Peyer's patch (tissue), 4 donors: ENCODE measurements around the gene ZMYND19. TPM values are rescaled to one million over a fixed set of nuclear protein-coding genes. Genes with fewer than 3 reads are reported as not detected.

Experiments
- DNase-seq, 3 donors: peaks; one replicate each; pipeline ENCODE4 v3.0.0-alpha.2; 2017 to 2019
- H3K27ac ChIP-seq, 4 donors: fragments of 200-600 bp; sonication (generic); one replicate each; pipeline ENCODE4 v1.5.1; 2016 to 2019
- H3K27me3 ChIP-seq, 2 donors: fragments of 200-600 bp; sonication (generic); one replicate each; pipeline ENCODE4 v1.5.1; 2019
- H3K36me3 ChIP-seq, 3 donors: fragments of 200-600 bp; sonication (generic); one replicate each; pipeline ENCODE4 v1.5.1; 2016 to 2019
- H3K4me1 ChIP-seq, 4 donors: fragments of 200-600 bp; sonication (generic); one replicate each; pipeline ENCODE4 v1.5.1; 2016 to 2019
- H3K4me3 ChIP-seq, 4 donors: fragments of 200-600 bp; sonication (generic); 1 replicate in 3 of 4; 2 replicates in 1 of 4; pipeline ENCODE4 v1.5.1; 2016 to 2019; ENCODE audit warnings: mild to moderate bottlenecking in 1 of 4
- H3K9me3 ChIP-seq, 4 donors: fragments of 200-600 bp; sonication (generic); one replicate each; pipeline ENCODE4 v1.5.1; 2016 to 2019; ENCODE audit warnings: mild to moderate bottlenecking in 1 of 4
- CTCF ChIP-seq, 6 experiments: fragments of 450-650 bp in 4 of 6; fragments of 200-600 bp in 2 of 6; sonication (generic) in 1 of 6; IDR thresholded peaks; one replicate each; pipeline ENCODE4 v1.5.1; 2017 to 2019; ENCODE audit warnings: antibody characterized with exemption in 6 of 6, mild to moderate bottlenecking in 3 of 6, moderate library complexity in 1 of 6
- POLR2A ChIP-seq, 2 donors: fragments of 450-650 bp; IDR thresholded peaks; one replicate each; pipeline ENCODE4 v1.5.1; 2017; ENCODE audit warnings: antibody characterized with exemption in 2 of 2, mild to moderate bottlenecking in 2 of 2, moderate library complexity in 2 of 2
- total RNA-seq, 4 donors: library from RNA; depleted of rRNA; stranded (reverse); fragments of >200 nt; gene quantifications; one replicate each; pipeline ENCODE4 v1.1.0, GENCODE V29; 2016

Gene ZMYND19
- total RNA-seq, 4 donors from 2014 or later: 8.8 to 16.8 (median 12.9) TPM

DNA sequence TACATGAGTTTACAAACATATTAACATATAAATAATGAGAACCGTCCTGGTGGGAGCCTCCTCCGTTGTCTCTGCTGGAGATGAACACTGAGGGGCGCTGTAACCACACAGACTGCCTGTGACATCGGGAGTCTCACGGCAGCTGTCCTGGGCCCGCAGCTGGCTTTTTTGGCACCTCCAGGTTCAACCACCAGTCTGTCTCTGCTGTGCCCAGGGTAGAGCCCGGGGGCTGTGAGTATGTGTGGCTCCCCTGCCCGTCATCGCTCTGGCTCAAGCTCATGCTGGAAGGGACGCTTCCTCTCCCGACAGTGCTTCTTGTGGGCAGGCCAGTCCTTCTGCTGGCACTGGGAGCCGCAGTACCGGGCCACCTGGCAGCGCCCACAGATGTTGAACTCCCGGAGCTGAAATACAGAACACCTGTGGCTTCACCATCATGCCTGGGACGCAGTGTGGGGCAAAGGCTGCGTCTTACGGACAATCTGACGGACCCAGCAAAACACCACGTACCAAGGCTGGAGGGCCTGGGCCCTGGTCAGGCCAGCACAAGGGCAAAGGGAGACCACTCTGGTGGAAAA, 7.9 kb downstream of the ZMYND19 start:
- H3K36me3 ChIP-seq: peaks cover 0 to 31% (median 0%) of the 10 kb centered on the region in 3 donors
- H3K27ac ChIP-seq: no peak overlapping the region
- H3K4me1 ChIP-seq: peaks cover 0 to 11% (median 6%) of the 10 kb centered on the region in 4 donors
- no peaks in the 10 kb centered on the region for H3K27me3 ChIP-seq
- no peak overlapping the region for H3K4me3 ChIP-seq
- H3K9me3 ChIP-seq: no peaks in the 10 kb centered on the region
- DNase-seq: no peak
- TF ChIP-seq POLR2A (IDR thresholded peaks at IDR 0.05): no peak
- peak in 3 of 6 experiments; percentile 36 to 43 (median 37) for TF ChIP-seq CTCF (IDR thresholded peaks at IDR 0.05)

DNA sequence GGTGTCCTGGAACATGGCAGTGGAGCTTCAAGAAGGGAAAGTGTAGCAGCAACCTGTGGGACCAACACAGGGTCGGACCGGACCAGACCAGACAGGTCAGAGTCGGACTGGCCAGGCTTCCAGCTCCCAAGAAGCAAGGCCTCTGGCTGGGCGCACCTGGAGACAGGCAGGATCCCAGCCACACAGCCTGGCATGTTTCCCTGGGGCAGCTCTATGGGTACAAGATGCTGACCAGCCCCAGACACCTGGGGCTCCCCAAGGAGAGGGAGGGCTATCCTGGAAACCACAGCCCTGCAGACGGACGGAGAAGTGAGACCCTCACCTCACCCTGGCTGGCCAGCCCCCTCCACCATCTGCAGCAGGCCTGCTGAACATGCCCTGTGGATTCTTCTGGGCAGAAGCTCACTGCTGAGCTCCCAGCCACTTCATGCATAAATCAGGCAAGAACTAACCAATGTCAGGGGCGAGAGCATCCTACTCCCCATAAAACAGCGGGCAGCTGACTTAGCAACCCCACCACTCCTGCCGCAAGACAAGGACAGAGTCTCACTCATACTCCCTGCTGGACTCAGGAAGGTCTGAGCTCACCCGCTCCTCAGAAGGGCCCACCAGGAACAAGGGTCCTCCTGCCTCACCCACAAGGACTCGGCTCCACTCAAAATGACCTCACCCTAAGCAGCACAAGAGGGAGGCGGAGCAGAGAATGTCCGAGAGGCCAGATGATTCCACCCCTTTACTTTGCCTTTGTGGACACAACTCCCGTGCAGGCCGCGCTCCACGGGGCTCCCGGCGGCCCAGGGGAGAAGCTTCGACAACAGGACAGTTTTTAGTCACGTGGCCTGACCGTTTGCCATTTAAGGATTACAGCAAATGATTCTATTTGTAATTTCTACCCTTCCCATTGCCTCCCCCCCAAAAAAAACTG, 8.7 kb downstream of the ZMYND19 start:
- H3K4me1 ChIP-seq: peaks cover 0 to 15% (median 9%) of the 10 kb centered on the region in 4 donors
- no peak for DNase-seq
- H3K27me3 ChIP-seq: no peaks in the 10 kb centered on the region
- H3K27ac ChIP-seq: no peak overlapping the region
- H3K36me3 ChIP-seq: peaks cover 0 to 24% (median 0%) of the 10 kb centered on the region in 3 donors
- no peak overlapping the region for H3K4me3 ChIP-seq
- no peaks in the 10 kb centered on the region for H3K9me3 ChIP-seq
- TF ChIP-seq CTCF (IDR thresholded peaks at IDR 0.05): no peak

GRCh38 chr9:137580954-137581322, 9.4 kb downstream of the ZMYND19 start:
- no peak overlapping the region for H3K4me3 ChIP-seq
- no peak for TF ChIP-seq POLR2A (IDR thresholded peaks at IDR 0.05)
- TF ChIP-seq CTCF (IDR thresholded peaks at IDR 0.05): no peak
- DNase-seq: no peak
- H3K27ac ChIP-seq: no peak overlapping the region
- H3K36me3 ChIP-seq: peaks cover 0 to 20% (median 0%) of the 10 kb centered on the region in 3 donors
- H3K9me3 ChIP-seq: no peaks in the 10 kb centered on the region
- peaks cover 0 to 20% (median 10%) of the 10 kb centered on the region in 4 donors for H3K4me1 ChIP-seq
- H3K27me3 ChIP-seq: no peaks in the 10 kb centered on the region

DNA sequence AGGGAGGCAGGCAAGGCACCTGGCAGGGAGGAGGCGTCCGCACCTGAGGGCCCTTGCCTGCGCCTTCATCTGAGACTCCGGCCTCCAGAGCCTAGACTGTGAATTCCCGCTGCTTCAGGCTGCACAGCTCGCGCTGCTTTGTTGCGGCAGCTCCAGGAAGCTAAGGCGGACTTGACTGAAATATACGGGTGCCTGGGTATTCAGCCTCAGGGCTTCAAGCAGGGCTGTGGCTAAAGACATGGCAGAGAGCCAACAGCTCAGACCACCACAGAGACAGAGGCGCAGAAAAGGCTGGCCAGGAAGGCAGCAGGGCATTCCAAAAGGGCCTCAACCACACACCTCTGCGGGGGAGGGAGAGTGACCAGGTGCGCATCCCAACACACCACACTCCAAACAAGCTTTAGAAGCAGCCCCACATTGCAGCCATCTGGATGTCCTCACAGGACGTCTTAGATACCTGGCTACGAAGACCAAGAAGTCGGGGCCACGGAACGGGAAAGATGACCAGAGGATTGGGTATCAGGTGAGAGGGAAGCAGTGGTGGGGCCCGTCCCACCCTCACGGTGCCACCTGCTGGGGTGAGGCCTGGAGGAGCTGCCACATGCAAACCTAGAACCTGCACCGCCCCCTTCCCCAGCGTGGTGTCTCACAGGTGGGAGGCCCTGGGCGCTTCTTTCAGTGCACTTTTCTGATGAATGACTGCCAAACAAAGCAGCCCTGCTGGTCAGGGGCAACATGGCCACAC, 9.9 kb downstream of the ZMYND19 start:
- no peaks in the 10 kb centered on the region for H3K27me3 ChIP-seq
- no peak overlapping the region for H3K27ac ChIP-seq
- peaks cover 0 to 20% (median 10%) of the 10 kb centered on the region in 4 donors for H3K4me1 ChIP-seq
- no peak for DNase-seq
- peaks cover 0 to 20% (median 0%) of the 10 kb centered on the region in 3 donors for H3K36me3 ChIP-seq
- no peak overlapping the region for H3K4me3 ChIP-seq
- TF ChIP-seq POLR2A (IDR thresholded peaks at IDR 0.05): no peak
- no peaks in the 10 kb centered on the region for H3K9me3 ChIP-seq

DNA sequence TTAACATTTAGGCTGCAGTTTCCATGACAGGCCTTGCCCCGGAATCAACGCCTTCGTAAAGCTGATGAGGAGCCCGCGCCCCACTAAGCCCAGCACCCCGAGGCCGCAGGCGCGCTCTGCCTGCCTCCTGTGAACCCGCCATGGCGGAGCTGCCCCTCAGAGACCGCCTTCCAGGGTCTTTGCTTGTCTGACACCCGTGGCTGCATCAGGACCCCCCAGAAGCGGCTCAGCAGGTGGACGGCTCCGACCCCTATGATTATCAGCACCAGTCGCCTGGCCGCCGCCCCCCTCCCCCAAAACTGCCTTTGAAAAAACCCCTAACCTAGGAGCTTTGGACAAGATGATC, 11.1 kb downstream of the ZMYND19 start:
- Histone ChIP-seq H3K9me3 (no peaks in the 10 kb centered on the region), H3K4me3 (peak overlapping the region; percentile 78 to 99 (median 88)), H3K36me3 (peaks cover 0 to 30% (median 0%) of the 10 kb centered on the region in 3 donors), H3K27ac (peak overlapping the region; percentile 63 to 94 (median 84)), H3K4me1 (peaks cover 0 to 20% (median 10%) of the 10 kb centered on the region in 4 donors), H3K27me3 (no peaks in the 10 kb centered on the region)
- no peak for DNase-seq
- TF ChIP-seq POLR2A (IDR thresholded peaks at IDR 0.05) (no peak), CTCF (IDR thresholded peaks at IDR 0.05) (no peak)
